ENCODE results near the gene DECR2. TPM values are rescaled to one million over a fixed set of nuclear protein-coding genes. Genes with fewer than 3 reads are reported as not detected.
"Not testable (repeated sequence)": the region's sequence is repeated elsewhere in the genome, so short reads cannot be mapped to it uniquely, and the experiment has no call there.

DECR2 gene
- total RNA-seq, 1 donor from 2014 or later = 17.4 TPM

DNA sequence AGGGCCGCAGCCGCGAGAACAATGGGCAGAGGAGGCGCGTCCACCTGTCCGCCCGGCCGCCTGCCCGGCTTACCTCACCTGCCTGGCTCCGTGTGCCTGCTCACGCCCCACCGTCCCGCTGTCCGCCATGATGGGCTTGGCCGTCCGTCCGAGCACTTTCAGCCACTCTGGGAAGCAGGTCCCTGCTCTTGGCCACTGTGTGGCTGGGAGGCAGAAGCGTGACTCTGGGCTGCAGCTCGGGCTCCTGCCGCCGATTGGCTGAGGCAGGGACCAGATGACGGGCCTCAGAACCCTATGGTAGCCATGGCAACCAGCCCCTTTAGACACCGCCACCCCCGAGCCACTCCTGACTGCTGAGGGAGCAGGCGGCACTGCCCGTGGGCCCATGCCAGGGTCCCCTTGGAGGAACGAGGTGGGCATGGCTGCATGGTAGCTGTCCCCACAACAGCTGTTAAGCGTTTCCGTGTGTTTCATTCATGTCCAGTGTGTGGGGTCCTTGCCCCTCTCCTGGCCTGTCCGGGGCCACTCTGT lies 40.3 kb upstream of the DECR2 start:
- no peak overlapping the region for H3K27ac ChIP-seq (ENCODE audit: low read depth, low read length)
- Mint-ChIP-seq H3K9me3 (ENCODE audit: unreplicated experiment) (no peaks in the 10 kb centered on the region), H3K4me3 (ENCODE audit: unreplicated experiment) (no peak overlapping the region), H3K36me3 (ENCODE audit: low read depth, unreplicated experiment) (no peaks in the 10 kb centered on the region), H3K27me3 (ENCODE audit: low read depth, unreplicated experiment) (peaks cover 2% of the 10 kb centered on the region), H3K4me1 (ENCODE audit: low read depth, unreplicated experiment) (no peaks in the 10 kb centered on the region), H3K27ac (ENCODE audit: unreplicated experiment) (no peak overlapping the region)
- no peak overlapping the region for H3K9ac ChIP-seq (ENCODE audit: low read length)
- no peaks in the 10 kb centered on the region for H4K20me1 ChIP-seq (ENCODE audit: insufficient read depth, low read length)
- H3K9me3 ChIP-seq (ENCODE audit: insufficient read depth, low read depth, low read length) = no peaks in the 10 kb centered on the region
- no peaks in the 10 kb centered on the region for H3K79me2 ChIP-seq (ENCODE audit: insufficient read depth, low read length)
- H3K4me3 ChIP-seq (ENCODE audit: insufficient read depth, low read depth, low read length) = no peak overlapping the region
- no peak for FAIRE-seq
- H3K27me3 ChIP-seq (ENCODE audit: insufficient read depth, low read length) = no peaks in the 10 kb centered on the region
- H3K36me3 ChIP-seq (ENCODE audit: insufficient read depth, low read length) = no peaks in the 10 kb centered on the region
- no peak overlapping the region for H2AFZ ChIP-seq (ENCODE audit: low read depth, low read length)
- TF ChIP-seq, protein P1, sequence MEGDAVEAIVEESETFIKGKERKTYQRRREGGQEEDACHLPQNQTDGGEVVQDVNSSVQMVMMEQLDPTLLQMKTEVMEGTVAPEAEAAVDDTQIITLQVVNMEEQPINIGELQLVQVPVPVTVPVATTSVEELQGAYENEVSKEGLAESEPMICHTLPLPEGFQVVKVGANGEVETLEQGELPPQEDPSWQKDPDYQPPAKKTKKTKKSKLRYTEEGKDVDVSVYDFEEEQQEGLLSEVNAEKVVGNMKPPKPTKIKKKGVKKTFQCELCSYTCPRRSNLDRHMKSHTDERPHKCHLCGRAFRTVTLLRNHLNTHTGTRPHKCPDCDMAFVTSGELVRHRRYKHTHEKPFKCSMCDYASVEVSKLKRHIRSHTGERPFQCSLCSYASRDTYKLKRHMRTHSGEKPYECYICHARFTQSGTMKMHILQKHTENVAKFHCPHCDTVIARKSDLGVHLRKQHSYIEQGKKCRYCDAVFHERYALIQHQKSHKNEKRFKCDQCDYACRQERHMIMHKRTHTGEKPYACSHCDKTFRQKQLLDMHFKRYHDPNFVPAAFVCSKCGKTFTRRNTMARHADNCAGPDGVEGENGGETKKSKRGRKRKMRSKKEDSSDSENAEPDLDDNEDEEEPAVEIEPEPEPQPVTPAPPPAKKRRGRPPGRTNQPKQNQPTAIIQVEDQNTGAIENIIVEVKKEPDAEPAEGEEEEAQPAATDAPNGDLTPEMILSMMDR (IDR thresholded peaks at IDR 0.05; ENCODE audit: insufficient read depth, low read depth, low read length) = no peak
- TF ChIP-seq EZH2 (IDR thresholded peaks at IDR 0.05; ENCODE audit: insufficient read depth, low read length) = peak; percentile 33
- no peak for DNase-seq (ENCODE audit: low read depth)
- H3K4me2 ChIP-seq (ENCODE audit: low read length) = no peak overlapping the region
- H3K4me1 ChIP-seq (ENCODE audit: insufficient read depth, low read length) = no peaks in the 10 kb centered on the region

GRCh38 chr16:361872-362701 lies 39.6 kb upstream of the DECR2 start:
- H3K79me2 ChIP-seq (ENCODE audit: insufficient read depth, low read length) = no peaks in the 10 kb centered on the region
- DNase-seq (ENCODE audit: low read depth) (peak; percentile 39), FAIRE-seq (no peak)
- Mint-ChIP-seq H3K4me3 (ENCODE audit: unreplicated experiment) (no peak overlapping the region), H3K9me3 (ENCODE audit: unreplicated experiment) (no peaks in the 10 kb centered on the region), H3K4me1 (ENCODE audit: low read depth, unreplicated experiment) (no peaks in the 10 kb centered on the region), H3K36me3 (ENCODE audit: low read depth, unreplicated experiment) (no peaks in the 10 kb centered on the region), H3K27me3 (ENCODE audit: low read depth, unreplicated experiment) (peaks cover 2% of the 10 kb centered on the region), H3K27ac (ENCODE audit: unreplicated experiment) (no peak overlapping the region)
- H2AFZ ChIP-seq (ENCODE audit: low read depth, low read length) = peak overlapping the region; percentile 63
- no peaks in the 10 kb centered on the region for H3K36me3 ChIP-seq (ENCODE audit: insufficient read depth, low read length)
- no peak overlapping the region for H3K27ac ChIP-seq (ENCODE audit: low read depth, low read length)
- H3K4me3 ChIP-seq (ENCODE audit: insufficient read depth, low read depth, low read length) = no peak overlapping the region
- no peaks in the 10 kb centered on the region for H3K27me3 ChIP-seq (ENCODE audit: insufficient read depth, low read length)
- H4K20me1 ChIP-seq (ENCODE audit: insufficient read depth, low read length) = no peaks in the 10 kb centered on the region
- no peak overlapping the region for H3K9ac ChIP-seq (ENCODE audit: low read length)
- H3K9me3 ChIP-seq (ENCODE audit: insufficient read depth, low read depth, low read length) = no peaks in the 10 kb centered on the region
- H3K4me2 ChIP-seq (ENCODE audit: low read length) = peak overlapping the region; percentile 44
- no peaks in the 10 kb centered on the region for H3K4me1 ChIP-seq (ENCODE audit: insufficient read depth, low read length)
- TF ChIP-seq, protein P1 (IDR thresholded peaks at IDR 0.05; ENCODE audit: insufficient read depth, low read depth, low read length) = peak; percentile 48
- no peak for TF ChIP-seq EZH2 (IDR thresholded peaks at IDR 0.05; ENCODE audit: insufficient read depth, low read length)

DNA sequence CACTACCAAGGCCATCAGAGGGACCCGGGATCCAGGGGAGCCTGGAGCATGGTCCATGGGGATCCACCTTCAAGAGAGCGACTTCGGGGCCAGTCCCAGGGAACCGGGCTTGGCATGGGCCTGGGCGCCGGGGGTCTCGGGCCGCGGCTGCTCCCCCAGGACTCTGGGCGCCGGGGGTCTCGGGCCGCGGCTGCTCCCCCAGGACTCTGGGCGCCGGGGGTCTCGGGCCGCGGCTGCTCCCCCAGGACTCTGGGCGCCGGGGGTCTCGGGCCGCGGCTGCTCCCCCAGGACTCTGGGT lies 39.0 kb upstream of the DECR2 start:
- not testable (repeated sequence) for H3K9me3 ChIP-seq (ENCODE audit: insufficient read depth, low read depth, low read length); H3K4me1 Mint-ChIP-seq (ENCODE audit: low read depth, unreplicated experiment); H3K4me2 ChIP-seq (ENCODE audit: low read length); H3K9ac ChIP-seq (ENCODE audit: low read length); H3K27me3 Mint-ChIP-seq (ENCODE audit: low read depth, unreplicated experiment); H3K9me3 Mint-ChIP-seq (ENCODE audit: unreplicated experiment); DNase-seq (ENCODE audit: low read depth); H3K79me2 ChIP-seq (ENCODE audit: insufficient read depth, low read length); H3K27ac Mint-ChIP-seq (ENCODE audit: unreplicated experiment); H3K27ac ChIP-seq (ENCODE audit: low read depth, low read length); H3K27me3 ChIP-seq (ENCODE audit: insufficient read depth, low read length); H3K4me3 ChIP-seq (ENCODE audit: insufficient read depth, low read depth, low read length); H3K36me3 Mint-ChIP-seq (ENCODE audit: low read depth, unreplicated experiment); H3K4me3 Mint-ChIP-seq (ENCODE audit: unreplicated experiment); H3K36me3 ChIP-seq (ENCODE audit: insufficient read depth, low read length); H3K4me1 ChIP-seq (ENCODE audit: insufficient read depth, low read length); FAIRE-seq; H2AFZ ChIP-seq (ENCODE audit: low read depth, low read length); H4K20me1 ChIP-seq (ENCODE audit: insufficient read depth, low read length)
